Measurements from ENCODE around the gene HELZ2.

Gene HELZ2

GRCh38 chr20:63567386-63568169 lies 6.5 kb downstream of the HELZ2 start:
- DNase-seq (ENCODE audit: low spot score) = peak; percentile 79
- TF ChIP-seq CTCF (IDR thresholded peaks at IDR 0.05; ENCODE audit: extremely low read depth, insufficient read depth, missing control alignments) = no peak
- in situ Hi-C loops (cut with MboI; ENCODE audit: low pct_unique_long_range_greater_than_20kb, low sequenced_read_pairs, unreplicated experiment) = no loop called here

GRCh38 chr20:63567136-63567385 lies 7.0 kb downstream of the HELZ2 start:
- DNase-seq (ENCODE audit: low spot score) = no peak
- in situ Hi-C loops (cut with MboI; ENCODE audit: low pct_unique_long_range_greater_than_20kb, low sequenced_read_pairs, unreplicated experiment) = no loop called here
- no peak for TF ChIP-seq CTCF (IDR thresholded peaks at IDR 0.05; ENCODE audit: extremely low read depth, insufficient read depth, missing control alignments)

GRCh38 chr20:63566395-63567135 lies 7.5 kb downstream of the HELZ2 start:
- TF ChIP-seq CTCF (IDR thresholded peaks at IDR 0.05; ENCODE audit: extremely low read depth, insufficient read depth, missing control alignments) = no peak
- in situ Hi-C loops (cut with MboI; ENCODE audit: low pct_unique_long_range_greater_than_20kb, low sequenced_read_pairs, unreplicated experiment) = no loop called here
- DNase-seq (ENCODE audit: low spot score) = no peak

- no peak for TF ChIP-seq CTCF (IDR thresholded peaks at IDR 0.05; ENCODE audit: extremely low read depth, insufficient read depth, missing control alignments)
- in situ Hi-C loops (cut with MboI; ENCODE audit: low pct_unique_long_range_greater_than_20kb, low sequenced_read_pairs, unreplicated experiment) = no loop called here
- DNase-seq (ENCODE audit: low spot score) = no peak
Observed at GRCh38 chr20:63565699-63566335, 8.2 kb downstream of the HELZ2 start.

GRCh38 chr20:63565021-63565698 lies 8.9 kb downstream of the HELZ2 start:
- no peak for DNase-seq (ENCODE audit: low spot score)
- no peak for TF ChIP-seq CTCF (IDR thresholded peaks at IDR 0.05; ENCODE audit: extremely low read depth, insufficient read depth, missing control alignments)
- in situ Hi-C loops (cut with MboI; ENCODE audit: low pct_unique_long_range_greater_than_20kb, low sequenced_read_pairs, unreplicated experiment) = no loop called here

- no peak for TF ChIP-seq CTCF (IDR thresholded peaks at IDR 0.05; ENCODE audit: extremely low read depth, insufficient read depth, missing control alignments)
- DNase-seq (ENCODE audit: low spot score) = no peak
- in situ Hi-C loops (cut with MboI; ENCODE audit: low pct_unique_long_range_greater_than_20kb, low sequenced_read_pairs, unreplicated experiment) = no loop called here
Observed at GRCh38 chr20:63564036-63564810, 9.8 kb downstream of the HELZ2 start.

All from GM13977 (cell line).